HG02970 (cell line): ENCODE data around the gene CHRNB1.
A peak's percentile ranks its signal among the peaks of the same experiment; 100 is the strongest.
"Not testable (repeated sequence)": the region's sequence is repeated elsewhere in the genome, so short reads cannot be mapped to it uniquely, and the experiment has no call there.

Experiments
- ATAC-seq: cut with Tn5 transposase; IDR thresholded peaks from one replicate; pipeline ENCODE4 v1.9.1; 2021; ENCODE audit warnings: mild to moderate bottlenecking, moderate library complexity, moderate number of reproducible peaks; ENCODE audit not compliant: unreplicated experiment, low FRiP score

Gene CHRNB1

GRCh38 chr17:7481275-7481674 is 36.4 kb downstream of the CHRNB1 start, which contains the start of gene SLC35G6:
SLC35G6 (plus strand) TSS chr17:7481446; CDS start chr17:7481517, 71 bp downstream.
- ATAC-seq: not testable (repeated sequence)

- not testable (repeated sequence) for ATAC-seq
Measured at GRCh38 chr17:7481842-7482741, 37.2 kb downstream of the CHRNB1 start.

- ATAC-seq: not testable (repeated sequence)
Measured at GRCh38 chr17:7482742-7483088, 37.9 kb downstream of the CHRNB1 start.

GRCh38 chr17:7483255-7484066 is 38.6 kb downstream of the CHRNB1 start:
- ATAC-seq: peak; percentile 17

GRCh38 chr17:7484067-7484918 is 39.4 kb downstream of the CHRNB1 start, which contains the start of gene POLR2A:
POLR2A (plus strand) TSS chr17:7484366.
- ATAC-seq: peak; percentile 58

GRCh38 chr17:7484919-7485377 is 40.1 kb downstream of the CHRNB1 start:
- no peak for ATAC-seq

- ATAC-seq: no peak
Measured at GRCh38 chr17:7486181-7486580, 41.3 kb downstream of the CHRNB1 start.

- no peak for ATAC-seq
Measured at GRCh38 chr17:7490144-7490543, 45.3 kb downstream of the CHRNB1 start.

GRCh38 chr17:7491583-7491982 is 46.7 kb downstream of the CHRNB1 start:
- ATAC-seq: no peak

- no peak for ATAC-seq
Measured at GRCh38 chr17:7493941-7494340, 49.1 kb downstream of the CHRNB1 start.

GRCh38 chr17:7495906-7496434 is 51.1 kb downstream of the CHRNB1 start:
- ATAC-seq: no peak

- no peak for ATAC-seq
Measured at GRCh38 chr17:7496470-7497183, 51.8 kb downstream of the CHRNB1 start.

GRCh38 chr17:7497228-7497627 is 52.4 kb downstream of the CHRNB1 start:
- no peak for ATAC-seq

- no peak for ATAC-seq
Measured at GRCh38 chr17:7497636-7498035, 52.8 kb downstream of the CHRNB1 start.

- no peak for ATAC-seq
Measured at GRCh38 chr17:7499161-7499560, 54.3 kb downstream of the CHRNB1 start.

GRCh38 chr17:7501729-7502128 is 56.9 kb downstream of the CHRNB1 start:
- ATAC-seq: no peak

GRCh38 chr17:7502171-7502847 is 57.4 kb downstream of the CHRNB1 start:
- ATAC-seq: no peak

- no peak for ATAC-seq
Measured at GRCh38 chr17:7502987-7503386, 58.1 kb downstream of the CHRNB1 start.

GRCh38 chr17:7503521-7503920 is 58.7 kb downstream of the CHRNB1 start:
- no peak for ATAC-seq
